ENCODE data around the gene TMEM128. TPM values are rescaled to one million over a fixed set of nuclear protein-coding genes. Genes with fewer than 3 reads are reported as not detected.
A peak's percentile ranks its signal among the peaks of the same experiment; 100 is the strongest.

TMEM128 gene
- total and polyA plus RNA-seq, 2 of the 13 experiments (the other 11 are each of a cell fraction or from before 2014, with no cell fraction given): 19.4 to 27.9 TPM

DNA sequence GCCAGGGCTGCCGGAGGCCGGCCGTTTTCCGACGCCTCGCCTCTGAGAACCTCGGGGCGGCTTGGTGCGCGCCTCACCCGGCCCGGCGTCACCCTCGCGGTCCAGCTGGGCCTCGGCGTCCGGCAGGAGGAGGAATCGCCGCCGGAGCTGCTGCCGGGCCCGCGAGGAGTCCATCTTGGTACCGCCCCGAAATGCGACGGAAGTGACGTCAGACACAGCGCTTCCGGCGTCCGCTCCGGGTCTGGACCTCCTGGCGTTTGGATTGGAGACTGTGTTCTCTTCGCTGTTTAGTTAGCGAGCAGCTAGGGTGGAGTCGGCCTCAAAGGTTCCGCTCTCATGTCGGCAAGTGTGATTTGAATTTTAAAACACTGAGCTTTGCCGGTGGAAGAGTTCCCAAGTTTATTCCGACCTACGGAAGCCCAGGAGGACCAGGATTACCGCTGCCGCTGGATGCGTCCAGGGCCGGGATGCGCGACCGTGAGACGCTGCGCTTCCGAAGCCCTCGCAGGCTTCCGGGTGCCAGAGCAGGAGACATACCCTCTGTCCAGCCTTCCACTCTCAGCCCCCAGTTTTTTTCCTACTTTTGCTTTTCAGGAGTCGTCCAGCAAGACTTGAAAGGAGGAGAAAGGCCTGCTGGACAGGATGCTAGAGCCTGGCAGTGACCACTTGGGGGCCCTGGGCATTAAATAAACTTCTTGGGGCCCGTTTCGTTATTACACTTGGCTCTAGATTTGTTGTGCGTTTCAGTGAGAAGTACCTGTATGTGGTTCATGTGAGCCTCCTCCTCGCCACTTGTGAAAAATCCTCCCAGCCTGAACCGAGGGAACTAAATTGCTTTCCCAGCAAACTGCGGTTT, at the start of gene TMEM128 (continued):
- TF ChIP-seq, protein P1, sequence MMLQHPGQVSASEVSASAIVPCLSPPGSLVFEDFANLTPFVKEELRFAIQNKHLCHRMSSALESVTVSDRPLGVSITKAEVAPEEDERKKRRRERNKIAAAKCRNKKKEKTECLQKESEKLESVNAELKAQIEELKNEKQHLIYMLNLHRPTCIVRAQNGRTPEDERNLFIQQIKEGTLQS (CRISPR knock-in tag; IDR thresholded peaks at IDR 0.05): peak; percentile 86
- TF ChIP-seq ZFP37 (CRISPR knock-in tag; IDR thresholded peaks at IDR 0.05; ENCODE audit: borderline replicate concordance) (no peak), ZNF567 (CRISPR knock-in tag; IDR thresholded peaks at IDR 0.05; ENCODE audit: borderline replicate concordance) (no peak), IRF2 (CRISPR knock-in tag; IDR thresholded peaks at IDR 0.05) (peak; percentile 89), JUND (CRISPR knock-in tag; IDR thresholded peaks at IDR 0.05) (peak; percentile 93), FIP1L1 (IDR thresholded peaks at IDR 0.05; ENCODE audit: borderline replicate concordance, insufficient read depth, low read depth, low read length) (no peak), NRL (CRISPR knock-in tag; IDR thresholded peaks at IDR 0.05; ENCODE audit: borderline replicate concordance) (no peak; the same call in 1 of the 2 replicates), GPN1 (CRISPR knock-in tag; IDR thresholded peaks at IDR 0.05; ENCODE audit: borderline replicate concordance) (no peak), NCOA5 (CRISPR knock-in tag; IDR thresholded peaks at IDR 0.05) (no peak), HDAC2 (CRISPR knock-in tag; IDR thresholded peaks at IDR 0.05) (peak; percentile 77), HOXD1 (CRISPR knock-in tag; IDR thresholded peaks at IDR 0.05) (peak; percentile 18; the same call in 1 of the 2 replicates), ZNF724P (CRISPR knock-in tag; IDR thresholded peaks at IDR 0.05; ENCODE audit: borderline replicate concordance) (0 out of 2 replicates have a peak, but pooled peaks have one; percentile 28), SOX6 (IDR thresholded peaks at IDR 0.05) (no peak), SOX6 (CRISPR knock-in tag; IDR thresholded peaks at IDR 0.05) (peak; percentile 75), CAMTA2 (CRISPR knock-in tag; IDR thresholded peaks at IDR 0.05; ENCODE audit: borderline replicate concordance) (no peak; the same call in 1 of the 2 replicates), ZNF773 (CRISPR knock-in tag; IDR thresholded peaks at IDR 0.05; ENCODE audit: borderline replicate concordance) (no peak), KDM6A (CRISPR knock-in tag; IDR thresholded peaks at IDR 0.05; ENCODE audit: low read depth) (peak; percentile 35; the same call in 1 of the 2 replicates), FOXC1 (CRISPR knock-in tag; IDR thresholded peaks at IDR 0.05; ENCODE audit: borderline replicate concordance) (no peak; the same call in 1 of the 2 replicates), NCOR1 (IDR thresholded peaks at IDR 0.05; ENCODE audit: borderline replicate concordance, low read length) (no peak), NFKBIZ (CRISPR knock-in tag; IDR thresholded peaks at IDR 0.05) (0 out of 2 replicates have a peak, but pooled peaks have one; percentile 61), ZNF329 (CRISPR knock-in tag; IDR thresholded peaks at IDR 0.05; ENCODE audit: low read depth) (no peak), SNAPC2 (CRISPR knock-in tag; IDR thresholded peaks at IDR 0.05) (no peak), KLF13 (CRISPR knock-in tag; IDR thresholded peaks at IDR 0.05) (no peak)
- TF ChIP-seq, protein P2, sequence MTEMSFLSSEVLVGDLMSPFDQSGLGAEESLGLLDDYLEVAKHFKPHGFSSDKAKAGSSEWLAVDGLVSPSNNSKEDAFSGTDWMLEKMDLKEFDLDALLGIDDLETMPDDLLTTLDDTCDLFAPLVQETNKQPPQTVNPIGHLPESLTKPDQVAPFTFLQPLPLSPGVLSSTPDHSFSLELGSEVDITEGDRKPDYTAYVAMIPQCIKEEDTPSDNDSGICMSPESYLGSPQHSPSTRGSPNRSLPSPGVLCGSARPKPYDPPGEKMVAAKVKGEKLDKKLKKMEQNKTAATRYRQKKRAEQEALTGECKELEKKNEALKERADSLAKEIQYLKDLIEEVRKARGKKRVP (CRISPR knock-in tag; IDR thresholded peaks at IDR 0.05): no peak
- TF ChIP-seq, protein P3, sequence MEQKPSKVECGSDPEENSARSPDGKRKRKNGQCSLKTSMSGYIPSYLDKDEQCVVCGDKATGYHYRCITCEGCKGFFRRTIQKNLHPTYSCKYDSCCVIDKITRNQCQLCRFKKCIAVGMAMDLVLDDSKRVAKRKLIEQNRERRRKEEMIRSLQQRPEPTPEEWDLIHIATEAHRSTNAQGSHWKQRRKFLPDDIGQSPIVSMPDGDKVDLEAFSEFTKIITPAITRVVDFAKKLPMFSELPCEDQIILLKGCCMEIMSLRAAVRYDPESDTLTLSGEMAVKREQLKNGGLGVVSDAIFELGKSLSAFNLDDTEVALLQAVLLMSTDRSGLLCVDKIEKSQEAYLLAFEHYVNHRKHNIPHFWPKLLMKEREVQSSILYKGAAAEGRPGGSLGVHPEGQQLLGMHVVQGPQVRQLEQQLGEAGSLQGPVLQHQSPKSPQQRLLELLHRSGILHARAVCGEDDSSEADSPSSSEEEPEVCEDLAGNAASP (CRISPR knock-in tag; IDR thresholded peaks at IDR 0.05; ENCODE audit: borderline replicate concordance): no peak
- TF ChIP-seq, protein P4, sequence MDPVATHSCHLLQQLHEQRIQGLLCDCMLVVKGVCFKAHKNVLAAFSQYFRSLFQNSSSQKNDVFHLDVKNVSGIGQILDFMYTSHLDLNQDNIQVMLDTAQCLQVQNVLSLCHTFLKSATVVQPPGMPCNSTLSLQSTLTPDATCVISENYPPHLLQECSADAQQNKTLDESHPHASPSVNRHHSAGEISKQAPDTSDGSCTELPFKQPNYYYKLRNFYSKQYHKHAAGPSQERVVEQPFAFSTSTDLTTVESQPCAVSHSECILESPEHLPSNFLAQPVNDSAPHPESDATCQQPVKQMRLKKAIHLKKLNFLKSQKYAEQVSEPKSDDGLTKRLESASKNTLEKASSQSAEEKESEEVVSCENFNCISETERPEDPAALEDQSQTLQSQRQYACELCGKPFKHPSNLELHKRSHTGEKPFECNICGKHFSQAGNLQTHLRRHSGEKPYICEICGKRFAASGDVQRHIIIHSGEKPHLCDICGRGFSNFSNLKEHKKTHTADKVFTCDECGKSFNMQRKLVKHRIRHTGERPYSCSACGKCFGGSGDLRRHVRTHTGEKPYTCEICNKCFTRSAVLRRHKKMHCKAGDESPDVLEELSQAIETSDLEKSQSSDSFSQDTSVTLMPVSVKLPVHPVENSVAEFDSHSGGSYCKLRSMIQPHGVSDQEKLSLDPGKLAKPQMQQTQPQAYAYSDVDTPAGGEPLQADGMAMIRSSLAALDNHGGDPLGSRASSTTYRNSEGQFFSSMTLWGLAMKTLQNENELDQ (CRISPR knock-in tag; IDR thresholded peaks at IDR 0.05; ENCODE audit: borderline replicate concordance): no peak

Measured in HepG2 (cell line).